HepG2 (cell line): ENCODE results near the gene SIKE1. TPM values are rescaled to one million over a fixed set of nuclear protein-coding genes. Genes with fewer than 3 reads are reported as not detected.

Experiments used
- ATAC-seq: fragments of 200-7000 bp; cut with Tn5 transposase; 3 replicates; pipeline ENCODE4 v1.9.1; 2020; ENCODE audit warnings: mild to moderate bottlenecking, moderate library complexity
- BruUV-seq: library from RNA; stranded (reverse); fragments of 400-500 nt; replicated peaks from 2 replicates; lab custom pipeline; 2021; lab: Mats Ljungman, UMichigan
- CTCF ChIA-PET: fragments of 300-600 bp; formaldehyde crosslinking; extraction: SDS; loops from one replicate; lab custom pipeline; 2021; ENCODE audit warnings: low total read pairs, inconsistent platforms, low intra/inter-chr PET ratio; lab: Yijun Ruan, JAX
- POLR2A ChIA-PET: fragments of 350-600 bp; sonication (Branson Sonifier 250); formaldehyde crosslinking; loops from one replicate; lab custom pipeline; 2020; ENCODE audit warnings: antibody characterized with exemption, inconsistent platforms; lab: Yijun Ruan, JAX
- DNase-seq: peaks from one replicate; pipeline ENCODE4 v3.0.0-alpha.2; 2015; ENCODE audit warnings: low spot score
- FAIRE-seq: peaks from 3 replicates; lab custom pipeline; 2011; peaks lifted over from hg19 to GRCh38; lab: Jason Lieb, UNC
- H2AFZ ChIP-seq: one replicate; pipeline ENCODE4 v1.6.1; 2011; ENCODE audit warnings: low read length, inconsistent platforms
- H3K27ac ChIP-seq: fragments of 300-600 bp; 3 replicates; pipeline ENCODE4 v1.8.0; 2011; ENCODE audit warnings: mixed run types, mild to moderate bottlenecking, mixed read lengths, low read length, inconsistent platforms; ENCODE audit not compliant: insufficient read depth; ENCODE audit errors: extremely low read length
- H3K27me3 ChIP-seq, 2 experiments: fragments of 200-600 bp in 1 of 2; 2 replicates in 1 of 2; 3 replicates in 1 of 2; pipeline versions ENCODE4 v1.6.0 to v1.8.0; 2011; ENCODE audit warnings: low read length in 2 of 2, mild to moderate bottlenecking in 2 of 2, moderate library complexity in 2 of 2, inconsistent platforms in 1 of 2; ENCODE audit not compliant: insufficient read depth in 2 of 2, control insufficient read depth in 1 of 2
- H3K36me3 ChIP-seq, 2 experiments: fragments of 200-600 bp in 1 of 2; replicated peaks in 1 of 2; 2 replicates in 1 of 2; 3 replicates in 1 of 2; pipeline versions ENCODE4 v1.5.1 to v1.8.0; 2011; ENCODE audit warnings: low read length in 2 of 2, inconsistent platforms in 1 of 2; ENCODE audit not compliant: insufficient read depth in 2 of 2, control insufficient read depth in 1 of 2
- H3K4me1 ChIP-seq: 2 replicates; pipeline ENCODE4 v1.5.1; 2012; ENCODE audit warnings: low read length, inconsistent platforms; ENCODE audit not compliant: insufficient read depth
- H3K4me2 ChIP-seq: 2 replicates; pipeline ENCODE4 v1.6.0; 2011; ENCODE audit warnings: low read depth, low read length, inconsistent platforms
- H3K4me3 ChIP-seq, 3 experiments: fragments of 200-600 bp in 1 of 3; sonication (generic), shearing (Covaris generic) in 1 of 3; replicated peaks in 1 of 3; 2 replicates each; pipeline ENCODE4 v1.5.1; 2011 to 2016; ENCODE audit warnings: low read length in 3 of 3, inconsistent platforms in 2 of 3, low read depth in 2 of 3, mild to moderate bottlenecking in 2 of 3, control low read depth in 1 of 3, mixed read lengths in 1 of 3; ENCODE audit not compliant: insufficient read depth in 1 of 3
- H3K79me2 ChIP-seq: one replicate; pipeline ENCODE4 v1.6.1; 2011; ENCODE audit warnings: low read length, inconsistent platforms; ENCODE audit not compliant: insufficient read depth
- H3K9ac ChIP-seq: 2 replicates; pipeline ENCODE4 v1.6.0; 2011; ENCODE audit warnings: mild to moderate bottlenecking, low read depth, low read length, inconsistent platforms; ENCODE audit not compliant: insufficient read depth
- H3K9me3 ChIP-seq: 2 replicates; pipeline ENCODE4 v1.5.1; 2012; ENCODE audit warnings: mild to moderate bottlenecking, low read length
- H4K20me1 ChIP-seq: 2 replicates; pipeline ENCODE4 v1.6.0; 2011; ENCODE audit warnings: inconsistent platforms, mild to moderate bottlenecking, low read length, moderate library complexity; ENCODE audit not compliant: insufficient read depth
- EZH2 ChIP-seq: conservative IDR thresholded peaks from 2 replicates; pipeline ENCODE4 v1.6.1; 2012; ENCODE audit warnings: mild to moderate bottlenecking, low read depth, low read length, moderate library complexity
- HMGA1 ChIP-seq: sonication (generic); formaldehyde crosslinking; conservative IDR thresholded peaks from 2 replicates; pipeline ENCODE4 v1.4.0; 2020; ENCODE audit warnings: missing genetic modification reagents
- KLF13 ChIP-seq: sonication (generic); formaldehyde crosslinking; IDR thresholded peaks from 2 replicates; pipeline ENCODE4 v1.4.0; 2020; ENCODE audit warnings: mild to moderate bottlenecking, missing genetic modification reagents
- MIER3 ChIP-seq: IDR thresholded peaks from 2 replicates; pipeline ENCODE4 v1.6.1; 2016; ENCODE audit warnings: missing compliant biosample characterization, borderline replicate concordance
- MTF1 ChIP-seq: sonication (generic); formaldehyde crosslinking; IDR thresholded peaks from 2 replicates; pipeline ENCODE4 v1.5.0; 2020; ENCODE audit warnings: missing genetic modification reagents
- PAF1 ChIP-seq: IDR thresholded peaks from 2 replicates; pipeline ENCODE4 v1.6.1; 2016; ENCODE audit warnings: missing genetic modification reagents, missing compliant biosample characterization
- REXO4 ChIP-seq: sonication (generic); formaldehyde crosslinking; IDR thresholded peaks from 2 replicates; pipeline ENCODE4 v1.8.0; 2022; ENCODE audit warnings: missing genetic modification reagents, mild to moderate bottlenecking, borderline replicate concordance
- RORA ChIP-seq: sonication (generic); formaldehyde crosslinking; IDR thresholded peaks from 2 replicates; pipeline ENCODE4 v1.5.0; 2020; ENCODE audit warnings: mild to moderate bottlenecking, missing genetic modification reagents, moderate library complexity
- THAP8 ChIP-seq: sonication (generic); formaldehyde crosslinking; IDR thresholded peaks from 2 replicates; pipeline ENCODE4 v1.5.1; 2020; ENCODE audit warnings: missing genetic modification reagents, mild to moderate bottlenecking, borderline replicate concordance
- ZBTB2 ChIP-seq: sonication (generic); formaldehyde crosslinking; IDR thresholded peaks from 2 replicates; pipeline ENCODE4 v1.8.0; 2022; ENCODE audit warnings: low read depth, missing genetic modification reagents
- ZFP41 ChIP-seq: sonication (generic); formaldehyde crosslinking; IDR thresholded peaks from 2 replicates; pipeline ENCODE4 v1.4.0; 2020; ENCODE audit warnings: mild to moderate bottlenecking, missing genetic modification reagents, borderline replicate concordance
- ZFX ChIP-seq: sonication (generic); formaldehyde crosslinking; IDR thresholded peaks from 2 replicates; pipeline ENCODE4 v1.4.0; 2020; ENCODE audit warnings: mild to moderate bottlenecking, low read depth, missing genetic modification reagents, moderate library complexity
- ZNF24 ChIP-seq: fragments of 450-650 bp; IDR thresholded peaks from 2 replicates; pipeline ENCODE4 v1.6.1; 2017; ENCODE audit warnings: antibody characterized with exemption, mild to moderate bottlenecking
- ZNF263 ChIP-seq: sonication (generic); formaldehyde crosslinking; IDR thresholded peaks from 2 replicates; pipeline ENCODE4 v1.4.0; 2020; ENCODE audit warnings: missing genetic modification reagents
- ZNF703 ChIP-seq: sonication (generic); formaldehyde crosslinking; IDR thresholded peaks from 2 replicates; pipeline ENCODE4 v1.5.1; 2020; ENCODE audit warnings: missing genetic modification reagents, mild to moderate bottlenecking, moderate library complexity, borderline replicate concordance
- ZNF768 ChIP-seq: sonication (generic); formaldehyde crosslinking; IDR thresholded peaks from 2 replicates; pipeline ENCODE4 v1.4.0; 2020; ENCODE audit warnings: missing genetic modification reagents
- ZNF782 ChIP-seq: sonication (generic); formaldehyde crosslinking; IDR thresholded peaks from 2 replicates; pipeline ENCODE4 v1.4.0; 2020; ENCODE audit warnings: missing genetic modification reagents, mild to moderate bottlenecking, borderline replicate concordance
- WGBS: methylation state at CpG from one replicate; pipeline ENCODE4 v1.1.6; 2017; ENCODE audit warnings: low lambda C conversion rate; 5-methylcytosine and 5-hydroxymethylcytosine counted together
- in situ Hi-C: cut with HindIII; loops from 2 replicates; pipeline ENCODE4 v1.10.0; 2017; ENCODE audit warnings: low pct_unique_long_range_greater_than_20kb; ENCODE audit not compliant: extremely low pct_ligation_motif_present
- intact Hi-C: fragments of 100-400 bp; cut with micrococcal nuclease; formaldehyde crosslinking; loops from one replicate; pipeline ENCODE4 v1.10.0; 2022; ENCODE audit not compliant: unreplicated experiment
- polyA plus RNA-seq, 8 experiments: library from polyadenylated mRNA; depleted of rRNA in 3 of 8; stranded (reverse) in 7 of 8; unstranded in 1 of 8; fragments of >200 nt; fragmentation: Illumina TruSeq in 4 of 8; extraction: Trizol in 4 of 8; gene quantifications; 2 replicates each; pipeline versions ENCODE4 v1.2.1 to v1.2.3, GENCODE V29; 2011 to 2016; ENCODE audit warnings: low read depth in 4 of 8, missing spikeins in 1 of 8, mixed read lengths in 1 of 8; ENCODE audit not compliant: insufficient read depth in 1 of 8
- total RNA-seq, 5 experiments: library from RNA; depleted of rRNA; stranded (reverse); fragments of >200 nt; fragmentation: Illumina TruSeq; extraction: Trizol; gene quantifications; 2 replicates each; pipeline ENCODE4 v1.2.3, GENCODE V29; 2016; ENCODE audit warnings: low read depth in 1 of 5
- TF ChIP-seq, protein P1 (sequence below): IDR thresholded peaks from 2 replicates; pipeline ENCODE4 v1.6.1; 2016; ENCODE audit warnings: missing compliant biosample characterization, missing genetic modification reagents, borderline replicate concordance

The SIKE1 gene
- total and polyA plus RNA-seq, 2 of the 13 experiments (the other 11 are each of a cell fraction or from before 2014, with no cell fraction given), result 36.5 to 58.4 TPM

GRCh38 chr1:114771992-114772391, 8.5 kb downstream of the SIKE1 start:
- no peak overlapping the region for H3K27ac ChIP-seq
- TF ChIP-seq ZNF768 (CRISPR knock-in tag) (no peak), KLF13 (CRISPR knock-in tag) (no peak), MTF1 (CRISPR knock-in tag) (no peak), ZFX (CRISPR knock-in tag) (no peak), ZFP41 (CRISPR knock-in tag) (no peak)
- intact Hi-C loops, result no loop called here
- H3K4me3 ChIP-seq, result no peak overlapping the region
- ATAC-seq, result no peak
- no peak overlapping the region for H3K9ac ChIP-seq
- no peaks in the 10 kb centered on the region for H3K9me3 ChIP-seq
- H3K36me3 ChIP-seq, result peaks cover 2 to 27% of the 10 kb centered on the region in 2 experiments; a peak in 3 of 5 replicates
- ChIA-PET CTCF (no interaction called here), POLR2A (no interaction called here)
- no peak for DNase-seq
- FAIRE-seq, result no peak
- no peak overlapping the region for H2AFZ ChIP-seq
- H3K4me1 ChIP-seq, result peaks cover 12% of the 10 kb centered on the region
- WGBS, result 97% methylated on average over 1 of the region's 1 CpG
- H4K20me1 ChIP-seq, result no peaks in the 10 kb centered on the region
- H3K4me2 ChIP-seq, result no peak overlapping the region
- BruUV-seq, result no TSS peak
- no peaks in the 10 kb centered on the region for H3K27me3 ChIP-seq
- H3K79me2 ChIP-seq, result no peaks in the 10 kb centered on the region
- in situ Hi-C loops, result no loop called here

DNA sequence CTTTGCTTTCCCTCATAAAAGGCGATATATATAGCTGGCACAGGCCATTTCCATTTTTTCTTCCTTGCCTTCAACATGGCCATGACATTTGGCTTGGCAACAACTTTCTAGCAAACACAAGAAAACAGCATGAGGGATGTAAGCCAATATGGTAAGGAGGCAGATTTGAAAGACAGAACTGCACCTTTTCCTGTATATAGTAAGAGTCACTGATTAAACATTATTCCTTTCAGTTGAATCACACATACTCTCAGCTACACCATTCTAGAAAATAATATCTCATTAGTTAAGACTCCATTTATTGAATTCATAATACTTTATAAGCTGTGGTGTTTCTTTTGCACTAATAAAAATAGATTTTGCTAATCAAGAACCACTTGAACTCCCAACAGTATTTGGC, 9.5 kb downstream of the SIKE1 start:
- H3K4me3 ChIP-seq, result no peak overlapping the region
- H3K79me2 ChIP-seq, result no peaks in the 10 kb centered on the region
- H3K4me1 ChIP-seq, result peaks cover 12% of the 10 kb centered on the region
- no peak overlapping the region for H3K9ac ChIP-seq
- H2AFZ ChIP-seq, result no peak overlapping the region
- WGBS, result 92% methylated on average over 1 of the region's 1 CpG
- no peak for ATAC-seq
- in situ Hi-C loops (no loop called here), intact Hi-C loops (no loop called here)
- no TSS peak for BruUV-seq
- peaks cover 2 to 25% of the 10 kb centered on the region in 2 experiments; a peak in 3 of 5 replicates for H3K36me3 ChIP-seq
- H3K4me2 ChIP-seq, result no peak overlapping the region
- H3K27me3 ChIP-seq, result no peaks in the 10 kb centered on the region
- FAIRE-seq, result no peak
- ChIA-PET POLR2A (no interaction called here), CTCF (no interaction called here)
- H3K27ac ChIP-seq, result no peak overlapping the region
- DNase-seq, result no peak
- H3K9me3 ChIP-seq, result no peaks in the 10 kb centered on the region
- H4K20me1 ChIP-seq, result no peaks in the 10 kb centered on the region
- no peak for TF ChIP-seq MIER3 (CRISPR knock-in tag)
- TF ChIP-seq RORA (CRISPR knock-in tag), result no peak
- TF ChIP-seq ZNF782, result no peak
- no peak for TF ChIP-seq EZH2
- TF ChIP-seq HMGA1 (CRISPR knock-in tag), result no peak
- no peak for TF ChIP-seq ZNF263 (CRISPR knock-in tag)
- TF ChIP-seq, protein P1, sequence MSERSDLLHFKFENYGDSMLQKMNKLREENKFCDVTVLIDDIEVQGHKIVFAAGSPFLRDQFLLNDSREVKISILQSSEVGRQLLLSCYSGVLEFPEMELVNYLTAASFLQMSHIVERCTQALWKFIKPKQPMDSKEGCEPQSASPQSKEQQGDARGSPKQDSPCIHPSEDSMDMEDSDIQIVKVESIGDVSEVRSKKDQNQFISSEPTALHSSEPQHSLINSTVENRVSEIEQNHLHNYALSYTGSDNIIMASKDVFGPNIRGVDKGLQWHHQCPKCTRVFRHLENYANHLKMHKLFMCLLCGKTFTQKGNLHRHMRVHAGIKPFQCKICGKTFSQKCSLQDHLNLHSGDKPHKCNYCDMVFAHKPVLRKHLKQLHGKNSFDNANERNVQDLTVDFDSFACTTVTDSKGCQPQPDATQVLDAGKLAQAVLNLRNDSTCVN, result no peak
- TF ChIP-seq THAP8, result no peak
- no peak for TF ChIP-seq PAF1
- no peak for TF ChIP-seq ZBTB2
- no peak for TF ChIP-seq ZNF24
- TF ChIP-seq ZNF703 (CRISPR knock-in tag), result no peak
- no peak for TF ChIP-seq REXO4 (CRISPR knock-in tag)
